Measurements from ENCODE around the gene DPH6.

- TF ChIP-seq CTCF (IDR thresholded peaks at IDR 0.05) (no peak), POLR2A (IDR thresholded peaks at IDR 0.05) (no peak)
Observed at GRCh38 chr15:35583863-35584528, 38.0 kb upstream of the DPH6 start.

Measured in thyroid gland (tissue), 4 donors.